H1 (cell line): Measurements from ENCODE around the gene EN1. TPM values are rescaled to one million over a fixed set of nuclear protein-coding genes. Genes with fewer than 3 reads are reported as not detected.

Source experiments
- GABPA ChIP-seq: IDR thresholded peaks from 2 replicates; pipeline ENCODE4 v1.6.1; 2011; ENCODE audit warnings: mild to moderate bottlenecking, low read length, moderate library complexity, borderline replicate concordance; ENCODE audit not compliant: insufficient read depth
- RNF2 ChIP-seq: fragments of 200-900, 300-1000 bp; sonication (generic); IDR thresholded peaks from 2 replicates; pipeline ENCODE4 v1.7.1; 2016; ENCODE audit warnings: borderline replicate concordance, low read depth, mild to moderate bottlenecking, antibody characterized with exemption, low read length; ENCODE audit not compliant: poor library complexity, severe bottlenecking; ENCODE audit errors: missing control alignments
- polyA plus RNA-seq, 7 experiments: library from polyadenylated mRNA; depleted of rRNA in 3 of 7; stranded (reverse) in 5 of 7; unstranded in 2 of 7; fragments of >200 nt in 5 of 7; fragments of 200-250 nt in 2 of 7; gene quantifications; 1 replicate in 5 of 7; 2 replicates in 1 of 7; 4 replicates in 1 of 7; pipeline versions ENCODE4 v1.2.1 to v1.2.3, GENCODE V29; 2011 to 2013; ENCODE audit warnings: missing spikeins in 2 of 7, mixed read lengths in 2 of 7
- total RNA-seq: library from RNA; stranded (reverse); fragmentation: NEBNext Ultra II Directional; extraction: Animal tissue kit (Norgen Biotek cat#: 25700); gene quantifications from 2 replicates; pipeline ENCODE4 v1.2.1, GENCODE V29; 2021
- TF ChIP-seq, protein P1 (sequence below): fragments of 300-600 bp; sonication (generic); IDR thresholded peaks from 2 replicates; pipeline ENCODE4 v1.7.1; 2012; ENCODE audit warnings: low read length, moderate library complexity, mild to moderate bottlenecking, inconsistent platforms; ENCODE audit not compliant: insufficient replicate concordance

Gene EN1
- total and polyA plus RNA-seq, 2 of the 8 experiments (the other 6 are each of a cell fraction or from before 2014, with no cell fraction given) = not detected

DNA sequence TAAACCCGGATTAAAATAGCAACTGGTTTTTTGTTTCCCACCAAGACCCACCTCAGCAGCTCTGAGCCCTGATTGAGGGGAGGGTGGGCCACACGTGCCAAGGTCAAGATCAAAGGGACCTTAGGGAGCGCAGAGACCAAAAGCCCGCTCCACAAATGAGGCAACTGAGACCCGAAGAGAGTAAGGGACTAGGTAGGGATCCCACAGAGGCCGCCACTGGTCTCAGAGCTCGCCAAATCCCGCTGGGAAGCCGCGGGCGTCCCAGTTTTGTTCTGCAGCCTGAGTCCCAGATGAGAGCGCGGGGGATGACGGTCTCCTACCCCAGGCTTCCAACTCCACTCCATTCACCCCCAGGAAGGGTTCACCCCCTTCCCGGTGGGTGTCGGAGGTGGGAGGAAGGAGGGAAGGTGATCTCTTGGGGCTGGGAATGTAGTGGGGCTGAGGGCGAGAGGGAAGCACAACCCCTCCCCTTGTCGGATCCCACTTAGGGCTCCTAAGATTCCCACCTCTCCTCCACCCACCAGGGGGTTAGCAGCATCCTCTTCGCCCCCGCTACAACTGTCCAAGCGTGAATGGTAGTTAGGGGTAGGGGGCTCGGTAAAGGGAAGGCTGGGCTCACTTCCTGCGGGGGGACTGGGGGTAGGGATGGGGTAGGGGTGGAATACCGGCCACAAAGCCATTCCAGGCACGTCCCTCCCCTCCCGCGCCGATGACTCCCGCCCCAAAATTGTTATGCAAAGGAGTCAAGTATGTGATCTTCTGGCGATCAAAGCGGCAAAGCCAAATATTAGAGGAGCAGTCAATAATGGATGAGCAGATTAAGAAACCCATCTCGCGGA, 7.3 kb upstream of the EN1 start (continued):
- peak; percentile 8 for TF ChIP-seq RNF2
- TF ChIP-seq, protein P1, sequence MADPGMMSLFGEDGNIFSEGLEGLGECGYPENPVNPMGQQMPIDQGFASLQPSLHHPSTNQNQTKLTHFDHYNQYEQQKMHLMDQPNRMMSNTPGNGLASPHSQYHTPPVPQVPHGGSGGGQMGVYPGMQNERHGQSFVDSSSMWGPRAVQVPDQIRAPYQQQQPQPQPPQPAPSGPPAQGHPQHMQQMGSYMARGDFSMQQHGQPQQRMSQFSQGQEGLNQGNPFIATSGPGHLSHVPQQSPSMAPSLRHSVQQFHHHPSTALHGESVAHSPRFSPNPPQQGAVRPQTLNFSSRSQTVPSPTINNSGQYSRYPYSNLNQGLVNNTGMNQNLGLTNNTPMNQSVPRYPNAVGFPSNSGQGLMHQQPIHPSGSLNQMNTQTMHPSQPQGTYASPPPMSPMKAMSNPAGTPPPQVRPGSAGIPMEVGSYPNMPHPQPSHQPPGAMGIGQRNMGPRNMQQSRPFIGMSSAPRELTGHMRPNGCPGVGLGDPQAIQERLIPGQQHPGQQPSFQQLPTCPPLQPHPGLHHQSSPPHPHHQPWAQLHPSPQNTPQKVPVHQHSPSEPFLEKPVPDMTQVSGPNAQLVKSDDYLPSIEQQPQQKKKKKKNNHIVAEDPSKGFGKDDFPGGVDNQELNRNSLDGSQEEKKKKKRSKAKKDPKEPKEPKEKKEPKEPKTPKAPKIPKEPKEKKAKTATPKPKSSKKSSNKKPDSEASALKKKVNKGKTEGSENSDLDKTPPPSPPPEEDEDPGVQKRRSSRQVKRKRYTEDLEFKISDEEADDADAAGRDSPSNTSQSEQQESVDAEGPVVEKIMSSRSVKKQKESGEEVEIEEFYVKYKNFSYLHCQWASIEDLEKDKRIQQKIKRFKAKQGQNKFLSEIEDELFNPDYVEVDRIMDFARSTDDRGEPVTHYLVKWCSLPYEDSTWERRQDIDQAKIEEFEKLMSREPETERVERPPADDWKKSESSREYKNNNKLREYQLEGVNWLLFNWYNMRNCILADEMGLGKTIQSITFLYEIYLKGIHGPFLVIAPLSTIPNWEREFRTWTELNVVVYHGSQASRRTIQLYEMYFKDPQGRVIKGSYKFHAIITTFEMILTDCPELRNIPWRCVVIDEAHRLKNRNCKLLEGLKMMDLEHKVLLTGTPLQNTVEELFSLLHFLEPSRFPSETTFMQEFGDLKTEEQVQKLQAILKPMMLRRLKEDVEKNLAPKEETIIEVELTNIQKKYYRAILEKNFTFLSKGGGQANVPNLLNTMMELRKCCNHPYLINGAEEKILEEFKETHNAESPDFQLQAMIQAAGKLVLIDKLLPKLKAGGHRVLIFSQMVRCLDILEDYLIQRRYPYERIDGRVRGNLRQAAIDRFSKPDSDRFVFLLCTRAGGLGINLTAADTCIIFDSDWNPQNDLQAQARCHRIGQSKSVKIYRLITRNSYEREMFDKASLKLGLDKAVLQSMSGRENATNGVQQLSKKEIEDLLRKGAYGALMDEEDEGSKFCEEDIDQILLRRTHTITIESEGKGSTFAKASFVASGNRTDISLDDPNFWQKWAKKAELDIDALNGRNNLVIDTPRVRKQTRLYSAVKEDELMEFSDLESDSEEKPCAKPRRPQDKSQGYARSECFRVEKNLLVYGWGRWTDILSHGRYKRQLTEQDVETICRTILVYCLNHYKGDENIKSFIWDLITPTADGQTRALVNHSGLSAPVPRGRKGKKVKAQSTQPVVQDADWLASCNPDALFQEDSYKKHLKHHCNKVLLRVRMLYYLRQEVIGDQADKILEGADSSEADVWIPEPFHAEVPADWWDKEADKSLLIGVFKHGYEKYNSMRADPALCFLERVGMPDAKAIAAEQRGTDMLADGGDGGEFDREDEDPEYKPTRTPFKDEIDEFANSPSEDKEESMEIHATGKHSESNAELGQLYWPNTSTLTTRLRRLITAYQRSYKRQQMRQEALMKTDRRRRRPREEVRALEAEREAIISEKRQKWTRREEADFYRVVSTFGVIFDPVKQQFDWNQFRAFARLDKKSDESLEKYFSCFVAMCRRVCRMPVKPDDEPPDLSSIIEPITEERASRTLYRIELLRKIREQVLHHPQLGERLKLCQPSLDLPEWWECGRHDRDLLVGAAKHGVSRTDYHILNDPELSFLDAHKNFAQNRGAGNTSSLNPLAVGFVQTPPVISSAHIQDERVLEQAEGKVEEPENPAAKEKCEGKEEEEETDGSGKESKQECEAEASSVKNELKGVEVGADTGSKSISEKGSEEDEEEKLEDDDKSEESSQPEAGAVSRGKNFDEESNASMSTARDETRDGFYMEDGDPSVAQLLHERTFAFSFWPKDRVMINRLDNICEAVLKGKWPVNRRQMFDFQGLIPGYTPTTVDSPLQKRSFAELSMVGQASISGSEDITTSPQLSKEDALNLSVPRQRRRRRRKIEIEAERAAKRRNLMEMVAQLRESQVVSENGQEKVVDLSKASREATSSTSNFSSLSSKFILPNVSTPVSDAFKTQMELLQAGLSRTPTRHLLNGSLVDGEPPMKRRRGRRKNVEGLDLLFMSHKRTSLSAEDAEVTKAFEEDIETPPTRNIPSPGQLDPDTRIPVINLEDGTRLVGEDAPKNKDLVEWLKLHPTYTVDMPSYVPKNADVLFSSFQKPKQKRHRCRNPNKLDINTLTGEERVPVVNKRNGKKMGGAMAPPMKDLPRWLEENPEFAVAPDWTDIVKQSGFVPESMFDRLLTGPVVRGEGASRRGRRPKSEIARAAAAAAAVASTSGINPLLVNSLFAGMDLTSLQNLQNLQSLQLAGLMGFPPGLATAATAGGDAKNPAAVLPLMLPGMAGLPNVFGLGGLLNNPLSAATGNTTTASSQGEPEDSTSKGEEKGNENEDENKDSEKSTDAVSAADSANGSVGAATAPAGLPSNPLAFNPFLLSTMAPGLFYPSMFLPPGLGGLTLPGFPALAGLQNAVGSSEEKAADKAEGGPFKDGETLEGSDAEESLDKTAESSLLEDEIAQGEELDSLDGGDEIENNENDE = peak; percentile 16
- TF ChIP-seq GABPA = no peak
